Heart left ventricle (tissue), 16 donors: ENCODE measurements around the gene KCTD7. TPM values are rescaled to one million over a fixed set of nuclear protein-coding genes. Genes with fewer than 3 reads are reported as not detected.
"Not testable (repeated sequence)": the region's sequence is repeated elsewhere in the genome, so short reads cannot be mapped to it uniquely, and the experiment has no call there.

Experiments used
- ATAC-seq, 4 donors: fragments of 200-7000 bp; cut with Tn5 transposase; one replicate each; pipeline ENCODE4 v1.9.1; 2020 to 2022; ENCODE audit warnings: moderate library complexity in 4 of 4, mild to moderate bottlenecking in 3 of 4, moderate number of reproducible peaks in 1 of 4
- DNase-seq, 5 donors: peaks; one replicate each; pipeline ENCODE4 v3.0.0-alpha.2; 2020
- H3K27ac ChIP-seq, 12 donors: fragments of 200-600 bp; sonication (generic) in 4 of 12; one replicate each; pipeline versions ENCODE4 v1.5.0 to v1.8.0; 2016 to 2022; ENCODE audit warnings: mild to moderate bottlenecking in 2 of 12
- H3K27me3 ChIP-seq, 9 donors: fragments of 200-600 bp; sonication (generic) in 2 of 9; one replicate each; pipeline versions ENCODE4 v1.5.1 to v1.8.0; 2016 to 2022; ENCODE audit warnings: mild to moderate bottlenecking in 3 of 9
- H3K36me3 ChIP-seq, 9 donors: fragments of 200-600 bp; sonication (generic) in 2 of 9; one replicate each; pipeline versions ENCODE4 v1.5.0 to v1.8.0; 2018 to 2022; ENCODE audit warnings: mild to moderate bottlenecking in 2 of 9
- H3K4me1 ChIP-seq, 12 donors: fragments of 200-600 bp; sonication (generic) in 4 of 12; one replicate each; pipeline versions ENCODE4 v1.5.0 to v1.8.0; 2016 to 2022; ENCODE audit warnings: mild to moderate bottlenecking in 3 of 12
- H3K4me3 ChIP-seq, 12 donors: fragments of 200-600 bp; sonication (generic) in 4 of 12; one replicate each; pipeline versions ENCODE4 v1.5.0 to v1.8.0; 2017 to 2022; ENCODE audit warnings: mild to moderate bottlenecking in 9 of 12, moderate library complexity in 4 of 12
- H3K9me3 ChIP-seq, 12 donors: fragments of 200-600 bp; sonication (generic) in 4 of 12; one replicate each; pipeline versions ENCODE4 v1.5.0 to v1.8.0; 2016 to 2022; ENCODE audit warnings: mild to moderate bottlenecking in 1 of 12
- CTCF ChIP-seq, 12 donors: fragments of 200-600 bp; sonication (generic) in 4 of 12; IDR thresholded peaks; one replicate each; pipeline versions ENCODE4 v1.5.0 to v1.8.0; 2018 to 2022; ENCODE audit warnings: antibody characterized with exemption in 12 of 12, mild to moderate bottlenecking in 5 of 12
- POLR2A ChIP-seq, 2 donors: fragments of 450-650 bp; IDR thresholded peaks; one replicate each; pipeline ENCODE4 v1.6.1; 2017; ENCODE audit warnings: antibody characterized with exemption in 2 of 2, mild to moderate bottlenecking in 2 of 2, moderate library complexity in 2 of 2
- WGBS, 4 donors: extraction: QIAGEN DNeasy Blood & Tissue Kit in 2 of 4; methylation state at CpG; one replicate each; pipeline versions ENCODE4 v1.1.5 to v1.1.7; 2013 to 2018; 5-methylcytosine and 5-hydroxymethylcytosine counted together
- intact Hi-C, 10 donors: fragments of 100-400 bp; cut with DNase I; formaldehyde crosslinking; loops; one replicate each; pipeline versions ENCODE4 v1.11.1 to v1.14.2; 2022
- polyA plus RNA-seq, 2 donors: library from polyadenylated mRNA; stranded (reverse); fragments of 200-250 nt; gene quantifications; one replicate each; pipeline ENCODE4 v1.2.3, GENCODE V29; 2013
- total RNA-seq, 9 donors: library from RNA; depleted of rRNA in 2 of 9; stranded (reverse); fragments of >200 nt in 2 of 9; fragmentation: NEBNext Ultra II Directional in 3 of 9; extraction: Animal tissue kit (Norgen Biotek cat#: 25700) in 3 of 9; gene quantifications; one replicate each; pipeline versions ENCODE4 v1.1.0 to v1.2.4, GENCODE V29; 2016 to 2023
- donor health status: ischemic (EF 13 %, LVEDD 7.1; RV severe dilation, severe dysfunction).
- donor health status: healthy with polysubstance abuse.
- donor health status: DM: no; HTN: yes; CAD: no.
- donor health status: DM: no; HTN: no; CAD: no.
- donor health status: ischemic (EF 25% LVEDD 6.9; RV normal size, moderate dysfunction).
- donor health status: ischemic (EF 25% LVEDD 5.7; RV mildly dilated, moderate dysfunction).
- donor health status: healthy.
- donor health status: DM: yes; HTN: yes; CAD: no.
- donor health status: ischemic (EF 35%, LVEDD 5.7; RV mildly dilated, moderate dysfunction).
- donor health status: nonischemic (EF 11% LVEDD 7.7; RV severe dilation, severe dysfunction).
- donor health status: DM: yes; HTN: yes; CAD: no.
- donor health status: PGD.
- donor health status: ischemic (EF 29% LVEDD 5.4; RV normal size, mild dysfunction).
- donor health status: nonischemic (EF 23%, LVEDD 6.1; RV moderate dilation, normal function).

KCTD7 gene
- total and polyA plus RNA-seq, 11 donors, result 4.1 to 13.9 (median 11.0) TPM

GRCh38 chr7:66591799-66592596 lies 36.7 kb upstream of the KCTD7 start:
- Histone ChIP-seq H3K4me1 (peaks cover 0 to 42% (median 23%) of the 10 kb centered on the region in 12 donors), H3K27ac (peak overlapping the region; percentile 82 to 97 (median 93)), H3K27me3 (no peaks in the 10 kb centered on the region), H3K4me3 (peak overlapping the region; percentile 57 to 98 (median 91)), H3K36me3 (peaks cover 0 to 4% (median 0%) of the 10 kb centered on the region in 9 donors), H3K9me3 (no peaks in the 10 kb centered on the region)
- peak; percentile 91 to 95 (median 94) for DNase-seq
- ATAC-seq, result peak; percentile 90 to 98 (median 98)
- intact Hi-C loops, result loop anchor here in 4 of 10 donors (1.0 to 5.0 kb wide), 3 partner anchors 35 to 37 kb away; partner anchors contain the start of gene KCTD7 (in 4 of the 4)
- TF ChIP-seq POLR2A (IDR thresholded peaks at IDR 0.05) (peak in 1 of 2 donors; percentile 90), CTCF (IDR thresholded peaks at IDR 0.05) (no peak)
- 0 to 1% (median 1%) methylated on average over 32 to 83 of the region's 83 CpGs for WGBS, 4 donors

- intact Hi-C loops, result loop anchor here in 4 of 10 donors (1.0 to 5.0 kb wide), 3 partner anchors 35 to 36 kb away; partner anchors contain the start of gene KCTD7 (in 4 of the 4)
- not testable (repeated sequence) for ATAC-seq, DNase-seq
Observed at GRCh38 chr7:66592597-66593146, 36.0 kb upstream of the KCTD7 start.

GRCh38 chr7:66594082-66594481 lies 34.6 kb upstream of the KCTD7 start:
- intact Hi-C loops, result loop anchor here in 1 of 10 donors (5.0 kb wide), 1 partner anchor 33 kb away; the partner anchor contains the start of gene KCTD7

More at GRCh38 chr7:66592597-66593146, 36.0 kb upstream of the KCTD7 start:
- peaks cover 0 to 35% (median 22%) of the 10 kb centered on the region in 12 donors for H3K4me1 ChIP-seq
- H3K4me3 ChIP-seq, result peak overlapping the region; percentile 57 to 98 (median 91)
- H3K9me3 ChIP-seq, H3K36me3 ChIP-seq, H3K27me3 ChIP-seq: not testable (repeated sequence)
- H3K27ac ChIP-seq, result peak overlapping the region; percentile 82 to 97 (median 93)
- WGBS, 4 donors, result 26 to 29% (median 28%) methylated on average over 4 of the region's 4 CpGs

GRCh38 chr7:66597461-66597860 lies 31.2 kb upstream of the KCTD7 start:
- Histone ChIP-seq H3K4me1 (peaks cover 0 to 7% (median 5%) of the 10 kb centered on the region in 12 donors), H3K27me3 (no peaks in the 10 kb centered on the region), H3K4me3 (no peak overlapping the region), H3K27ac (no peak overlapping the region), H3K9me3 (no peaks in the 10 kb centered on the region), H3K36me3 (no peaks in the 10 kb centered on the region)
- TF ChIP-seq CTCF (IDR thresholded peaks at IDR 0.05), result no peak
- no peak for TF ChIP-seq POLR2A (IDR thresholded peaks at IDR 0.05)
- intact Hi-C loops, result no loop called here
- 65 to 85% (median 70%) methylated on average over 2 of the region's 2 CpGs for WGBS, 4 donors
- ATAC-seq, result no peak
- no peak for DNase-seq

More at GRCh38 chr7:66594082-66594481, 34.6 kb upstream of the KCTD7 start:
- not testable (repeated sequence) for H3K36me3 ChIP-seq, DNase-seq, H3K9me3 ChIP-seq, H3K4me3 ChIP-seq, H3K27me3 ChIP-seq, ATAC-seq, H3K27ac ChIP-seq
- H3K4me1 ChIP-seq, result peaks cover 0 to 28% (median 22%) of the 10 kb centered on the region in 12 donors
- 93 to 96% (median 96%) methylated on average over 8 of the region's 8 CpGs for WGBS, 4 donors

GRCh38 chr7:66602159-66602558 lies 26.5 kb upstream of the KCTD7 start:
- intact Hi-C loops, result no loop called here
- H3K27ac ChIP-seq, result no peak overlapping the region

More at GRCh38 chr7:66602159-66602558, 26.5 kb upstream of the KCTD7 start:
- WGBS, 4 donors, result 80 to 95% (median 91%) methylated on average over 3 of the region's 3 CpGs
- no peak for DNase-seq
- Histone ChIP-seq H3K9me3 (no peaks in the 10 kb centered on the region), H3K4me3 (no peak overlapping the region), H3K4me1 (no peaks in the 10 kb centered on the region), H3K36me3 (no peaks in the 10 kb centered on the region), H3K27me3 (no peaks in the 10 kb centered on the region)
- ATAC-seq, result no peak
- no peak for TF ChIP-seq POLR2A (IDR thresholded peaks at IDR 0.05)
- no peak for TF ChIP-seq CTCF (IDR thresholded peaks at IDR 0.05)
